HEK293 (cell line): ENCODE data around the gene ANGPTL5.

ENCODE experiments used
- SETDB1 ChIP-seq: IDR thresholded peaks from one replicate; pipeline ENCODE4 v1.6.1; 2017; ENCODE audit warnings: mild to moderate bottlenecking, low read length, moderate library complexity, mixed read lengths; ENCODE audit not compliant: insufficient read length
- ZFP3 ChIP-seq: fragments of 450-650 bp; formaldehyde crosslinking; IDR thresholded peaks from 2 replicates; pipeline ENCODE4 v1.5.1; 2016; ENCODE audit warnings: low read depth, missing biosample characterization, missing genetic modification characterization
- ZNF274 ChIP-seq, 2 experiments: fragments of 200-500 bp in 1 of 2; fragments of 450-650 bp in 1 of 2; sonication (Bioruptor generic) in 1 of 2; formaldehyde crosslinking in 1 of 2; IDR thresholded peaks; 2 replicates each; pipeline versions ENCODE4 v1.5.1 to v1.6.1; 2014 to 2016; ENCODE audit warnings: borderline replicate concordance in 1 of 2, inconsistent platforms in 1 of 2, low read length in 1 of 2, missing biosample characterization in 1 of 2, missing genetic modification characterization in 1 of 2
- ZNF626 ChIP-seq: fragments of 450-650 bp; sonication (Bioruptor Pico); formaldehyde crosslinking; IDR thresholded peaks from 2 replicates; pipeline ENCODE4 v1.5.1; 2018; ENCODE audit warnings: missing biosample characterization, missing genetic modification characterization, inconsistent platforms
- TF ChIP-seq, protein P1 (sequence below): fragments of 450-650 bp; formaldehyde crosslinking; IDR thresholded peaks from 2 replicates; pipeline ENCODE4 v1.5.1; 2016; ENCODE audit warnings: missing biosample characterization, missing genetic modification characterization
- TF ChIP-seq, protein P2 (sequence below): fragments of 450-650 bp; formaldehyde crosslinking; optimal IDR thresholded peaks from 2 replicates; pipeline ENCODE3; 2016; ENCODE audit warnings: missing biosample characterization, mild to moderate bottlenecking, missing genetic modification characterization
- TF ChIP-seq, protein P3 (sequence below): fragments of 450-650 bp; formaldehyde crosslinking; IDR thresholded peaks from 2 replicates; pipeline ENCODE4 v1.5.1; 2016; ENCODE audit warnings: missing biosample characterization, missing genetic modification characterization

DNA sequence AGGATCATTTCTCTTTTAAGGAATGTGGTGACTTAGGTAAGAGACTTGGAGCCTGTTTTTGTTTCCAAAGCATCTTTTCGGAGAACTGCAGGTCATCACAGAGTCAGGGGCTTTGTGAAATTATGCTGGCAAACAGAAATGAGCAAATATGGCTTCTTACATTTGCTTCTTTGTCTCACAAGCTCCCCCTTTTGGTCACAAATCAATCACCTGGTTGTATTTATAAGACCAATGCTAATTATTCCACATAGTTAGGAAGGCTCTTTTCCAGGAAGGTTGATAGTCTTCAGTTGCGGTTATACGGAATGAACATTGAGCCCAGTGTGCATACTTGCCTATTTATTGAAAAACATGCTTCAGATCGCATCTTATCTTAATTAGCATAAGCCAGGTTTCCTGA, 36.1 kb downstream of the ANGPTL5 start:
- TF ChIP-seq, protein P1, sequence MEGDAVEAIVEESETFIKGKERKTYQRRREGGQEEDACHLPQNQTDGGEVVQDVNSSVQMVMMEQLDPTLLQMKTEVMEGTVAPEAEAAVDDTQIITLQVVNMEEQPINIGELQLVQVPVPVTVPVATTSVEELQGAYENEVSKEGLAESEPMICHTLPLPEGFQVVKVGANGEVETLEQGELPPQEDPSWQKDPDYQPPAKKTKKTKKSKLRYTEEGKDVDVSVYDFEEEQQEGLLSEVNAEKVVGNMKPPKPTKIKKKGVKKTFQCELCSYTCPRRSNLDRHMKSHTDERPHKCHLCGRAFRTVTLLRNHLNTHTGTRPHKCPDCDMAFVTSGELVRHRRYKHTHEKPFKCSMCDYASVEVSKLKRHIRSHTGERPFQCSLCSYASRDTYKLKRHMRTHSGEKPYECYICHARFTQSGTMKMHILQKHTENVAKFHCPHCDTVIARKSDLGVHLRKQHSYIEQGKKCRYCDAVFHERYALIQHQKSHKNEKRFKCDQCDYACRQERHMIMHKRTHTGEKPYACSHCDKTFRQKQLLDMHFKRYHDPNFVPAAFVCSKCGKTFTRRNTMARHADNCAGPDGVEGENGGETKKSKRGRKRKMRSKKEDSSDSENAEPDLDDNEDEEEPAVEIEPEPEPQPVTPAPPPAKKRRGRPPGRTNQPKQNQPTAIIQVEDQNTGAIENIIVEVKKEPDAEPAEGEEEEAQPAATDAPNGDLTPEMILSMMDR (tag by site-specific recombination) = no peak
- TF ChIP-seq ZNF626 (tag by site-specific recombination) (no peak), SETDB1 (no peak), ZFP3 (tag by site-specific recombination) (no peak), ZNF274 (IDR thresholded peaks at IDR 0.05; ENCODE audit: low read length) (no peak), ZNF274 (tag by site-specific recombination; IDR thresholded peaks at IDR 0.05; ENCODE audit: borderline replicate concordance) (no peak)
- TF ChIP-seq, protein P2, sequence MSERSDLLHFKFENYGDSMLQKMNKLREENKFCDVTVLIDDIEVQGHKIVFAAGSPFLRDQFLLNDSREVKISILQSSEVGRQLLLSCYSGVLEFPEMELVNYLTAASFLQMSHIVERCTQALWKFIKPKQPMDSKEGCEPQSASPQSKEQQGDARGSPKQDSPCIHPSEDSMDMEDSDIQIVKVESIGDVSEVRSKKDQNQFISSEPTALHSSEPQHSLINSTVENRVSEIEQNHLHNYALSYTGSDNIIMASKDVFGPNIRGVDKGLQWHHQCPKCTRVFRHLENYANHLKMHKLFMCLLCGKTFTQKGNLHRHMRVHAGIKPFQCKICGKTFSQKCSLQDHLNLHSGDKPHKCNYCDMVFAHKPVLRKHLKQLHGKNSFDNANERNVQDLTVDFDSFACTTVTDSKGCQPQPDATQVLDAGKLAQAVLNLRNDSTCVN (tag by site-specific recombination) = no peak
- TF ChIP-seq, protein P3, sequence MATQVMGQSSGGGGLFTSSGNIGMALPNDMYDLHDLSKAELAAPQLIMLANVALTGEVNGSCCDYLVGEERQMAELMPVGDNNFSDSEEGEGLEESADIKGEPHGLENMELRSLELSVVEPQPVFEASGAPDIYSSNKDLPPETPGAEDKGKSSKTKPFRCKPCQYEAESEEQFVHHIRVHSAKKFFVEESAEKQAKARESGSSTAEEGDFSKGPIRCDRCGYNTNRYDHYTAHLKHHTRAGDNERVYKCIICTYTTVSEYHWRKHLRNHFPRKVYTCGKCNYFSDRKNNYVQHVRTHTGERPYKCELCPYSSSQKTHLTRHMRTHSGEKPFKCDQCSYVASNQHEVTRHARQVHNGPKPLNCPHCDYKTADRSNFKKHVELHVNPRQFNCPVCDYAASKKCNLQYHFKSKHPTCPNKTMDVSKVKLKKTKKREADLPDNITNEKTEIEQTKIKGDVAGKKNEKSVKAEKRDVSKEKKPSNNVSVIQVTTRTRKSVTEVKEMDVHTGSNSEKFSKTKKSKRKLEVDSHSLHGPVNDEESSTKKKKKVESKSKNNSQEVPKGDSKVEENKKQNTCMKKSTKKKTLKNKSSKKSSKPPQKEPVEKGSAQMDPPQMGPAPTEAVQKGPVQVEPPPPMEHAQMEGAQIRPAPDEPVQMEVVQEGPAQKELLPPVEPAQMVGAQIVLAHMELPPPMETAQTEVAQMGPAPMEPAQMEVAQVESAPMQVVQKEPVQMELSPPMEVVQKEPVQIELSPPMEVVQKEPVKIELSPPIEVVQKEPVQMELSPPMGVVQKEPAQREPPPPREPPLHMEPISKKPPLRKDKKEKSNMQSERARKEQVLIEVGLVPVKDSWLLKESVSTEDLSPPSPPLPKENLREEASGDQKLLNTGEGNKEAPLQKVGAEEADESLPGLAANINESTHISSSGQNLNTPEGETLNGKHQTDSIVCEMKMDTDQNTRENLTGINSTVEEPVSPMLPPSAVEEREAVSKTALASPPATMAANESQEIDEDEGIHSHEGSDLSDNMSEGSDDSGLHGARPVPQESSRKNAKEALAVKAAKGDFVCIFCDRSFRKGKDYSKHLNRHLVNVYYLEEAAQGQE (tag by site-specific recombination) = no peak
